Liver (tissue), 3 donors: ENCODE data around the gene SLX4IP.

Source experiments
- EGR1 ChIP-seq, 2 donors: IDR thresholded peaks; 2 replicates each; pipeline ENCODE4 v1.6.1; 2016 to 2018; ENCODE audit warnings: antibody characterized with exemption in 2 of 2, low read depth in 2 of 2
- FOXA1 ChIP-seq: IDR thresholded peaks from 2 replicates; pipeline ENCODE4 v1.6.1; 2016; ENCODE audit warnings: antibody characterized with exemption
- GABPA ChIP-seq, 2 donors: IDR thresholded peaks in 1 of 2; conservative IDR thresholded peaks in 1 of 2; 2 replicates each; pipeline ENCODE4 v1.6.1; 2016; ENCODE audit warnings: antibody characterized with exemption in 2 of 2, mild to moderate bottlenecking in 1 of 2, moderate library complexity in 1 of 2
- RAD21 ChIP-seq, 2 donors: IDR thresholded peaks; 2 replicates each; pipeline ENCODE4 v1.6.1; 2016; ENCODE audit warnings: antibody characterized with exemption in 2 of 2, mild to moderate bottlenecking in 2 of 2
- RXRA ChIP-seq, 2 donors: IDR thresholded peaks; 2 replicates each; pipeline ENCODE4 v1.6.1; 2017 to 2018; ENCODE audit warnings: antibody characterized with exemption in 2 of 2, mild to moderate bottlenecking in 1 of 2
- SP1 ChIP-seq: IDR thresholded peaks from 2 replicates; pipeline ENCODE4 v1.6.1; 2018; ENCODE audit warnings: antibody characterized with exemption, mild to moderate bottlenecking
- TAF1 ChIP-seq: conservative IDR thresholded peaks from 2 replicates; pipeline ENCODE4 v1.6.1; 2016; ENCODE audit warnings: antibody characterized with exemption, mild to moderate bottlenecking
- YY1 ChIP-seq: IDR thresholded peaks from 2 replicates; pipeline ENCODE4 v1.6.1; 2016; ENCODE audit warnings: antibody characterized with exemption, mild to moderate bottlenecking
- TF ChIP-seq, protein P1 (sequence below): fragments of 150-350 bp; IDR thresholded peaks from 2 replicates; pipeline ENCODE4 v1.5.1; 2017; ENCODE audit warnings: improper control_type of control experiment, low read depth, low read length; ENCODE audit not compliant: missing input control
- TF ChIP-seq, protein P2 (sequence below): IDR thresholded peaks from 2 replicates; pipeline ENCODE4 v1.6.1; 2016; ENCODE audit warnings: antibody characterized with exemption
- TF ChIP-seq, protein P3 (sequence below): IDR thresholded peaks from 2 replicates; pipeline ENCODE4 v1.6.1; 2016; ENCODE audit warnings: antibody characterized with exemption
- TF ChIP-seq, protein P4 (sequence below): IDR thresholded peaks from 2 replicates; pipeline ENCODE4 v1.6.1; 2016; ENCODE audit warnings: antibody characterized with exemption, mild to moderate bottlenecking
- donor health status: healthy.
- donor health status: healthy.

DNA sequence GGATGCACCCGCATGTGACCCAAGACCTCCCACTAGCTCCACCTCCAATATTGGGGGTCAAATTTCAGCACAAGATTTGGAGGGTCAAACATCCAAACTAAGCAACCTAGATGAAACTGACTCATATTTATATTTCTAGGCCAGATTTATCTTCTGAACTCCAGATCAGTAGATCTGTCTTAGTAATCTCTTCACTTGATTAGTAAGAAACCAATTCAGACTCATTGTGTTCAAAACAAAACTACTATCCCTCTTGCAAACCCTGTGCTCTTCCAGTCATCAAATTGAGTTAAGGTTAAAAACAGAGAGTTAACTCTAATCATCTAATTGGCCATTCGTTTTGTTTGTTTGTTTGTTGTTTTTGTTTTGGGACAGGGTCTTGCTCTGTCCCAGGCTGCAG is 44.4 kb upstream of the SLX4IP start:
- TF ChIP-seq, protein P1, sequence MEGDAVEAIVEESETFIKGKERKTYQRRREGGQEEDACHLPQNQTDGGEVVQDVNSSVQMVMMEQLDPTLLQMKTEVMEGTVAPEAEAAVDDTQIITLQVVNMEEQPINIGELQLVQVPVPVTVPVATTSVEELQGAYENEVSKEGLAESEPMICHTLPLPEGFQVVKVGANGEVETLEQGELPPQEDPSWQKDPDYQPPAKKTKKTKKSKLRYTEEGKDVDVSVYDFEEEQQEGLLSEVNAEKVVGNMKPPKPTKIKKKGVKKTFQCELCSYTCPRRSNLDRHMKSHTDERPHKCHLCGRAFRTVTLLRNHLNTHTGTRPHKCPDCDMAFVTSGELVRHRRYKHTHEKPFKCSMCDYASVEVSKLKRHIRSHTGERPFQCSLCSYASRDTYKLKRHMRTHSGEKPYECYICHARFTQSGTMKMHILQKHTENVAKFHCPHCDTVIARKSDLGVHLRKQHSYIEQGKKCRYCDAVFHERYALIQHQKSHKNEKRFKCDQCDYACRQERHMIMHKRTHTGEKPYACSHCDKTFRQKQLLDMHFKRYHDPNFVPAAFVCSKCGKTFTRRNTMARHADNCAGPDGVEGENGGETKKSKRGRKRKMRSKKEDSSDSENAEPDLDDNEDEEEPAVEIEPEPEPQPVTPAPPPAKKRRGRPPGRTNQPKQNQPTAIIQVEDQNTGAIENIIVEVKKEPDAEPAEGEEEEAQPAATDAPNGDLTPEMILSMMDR = no peak
- TF ChIP-seq, protein P2, sequence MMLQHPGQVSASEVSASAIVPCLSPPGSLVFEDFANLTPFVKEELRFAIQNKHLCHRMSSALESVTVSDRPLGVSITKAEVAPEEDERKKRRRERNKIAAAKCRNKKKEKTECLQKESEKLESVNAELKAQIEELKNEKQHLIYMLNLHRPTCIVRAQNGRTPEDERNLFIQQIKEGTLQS = no peak
- TF ChIP-seq, protein P3, sequence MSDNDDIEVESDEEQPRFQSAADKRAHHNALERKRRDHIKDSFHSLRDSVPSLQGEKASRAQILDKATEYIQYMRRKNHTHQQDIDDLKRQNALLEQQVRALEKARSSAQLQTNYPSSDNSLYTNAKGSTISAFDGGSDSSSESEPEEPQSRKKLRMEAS = no peak
- no peak for TF ChIP-seq FOXA1
- no peak for TF ChIP-seq SP1
- TF ChIP-seq TAF1 = no peak
- TF ChIP-seq RAD21 (IDR thresholded peaks at IDR 0.05) = no peak
- TF ChIP-seq, protein P4, sequence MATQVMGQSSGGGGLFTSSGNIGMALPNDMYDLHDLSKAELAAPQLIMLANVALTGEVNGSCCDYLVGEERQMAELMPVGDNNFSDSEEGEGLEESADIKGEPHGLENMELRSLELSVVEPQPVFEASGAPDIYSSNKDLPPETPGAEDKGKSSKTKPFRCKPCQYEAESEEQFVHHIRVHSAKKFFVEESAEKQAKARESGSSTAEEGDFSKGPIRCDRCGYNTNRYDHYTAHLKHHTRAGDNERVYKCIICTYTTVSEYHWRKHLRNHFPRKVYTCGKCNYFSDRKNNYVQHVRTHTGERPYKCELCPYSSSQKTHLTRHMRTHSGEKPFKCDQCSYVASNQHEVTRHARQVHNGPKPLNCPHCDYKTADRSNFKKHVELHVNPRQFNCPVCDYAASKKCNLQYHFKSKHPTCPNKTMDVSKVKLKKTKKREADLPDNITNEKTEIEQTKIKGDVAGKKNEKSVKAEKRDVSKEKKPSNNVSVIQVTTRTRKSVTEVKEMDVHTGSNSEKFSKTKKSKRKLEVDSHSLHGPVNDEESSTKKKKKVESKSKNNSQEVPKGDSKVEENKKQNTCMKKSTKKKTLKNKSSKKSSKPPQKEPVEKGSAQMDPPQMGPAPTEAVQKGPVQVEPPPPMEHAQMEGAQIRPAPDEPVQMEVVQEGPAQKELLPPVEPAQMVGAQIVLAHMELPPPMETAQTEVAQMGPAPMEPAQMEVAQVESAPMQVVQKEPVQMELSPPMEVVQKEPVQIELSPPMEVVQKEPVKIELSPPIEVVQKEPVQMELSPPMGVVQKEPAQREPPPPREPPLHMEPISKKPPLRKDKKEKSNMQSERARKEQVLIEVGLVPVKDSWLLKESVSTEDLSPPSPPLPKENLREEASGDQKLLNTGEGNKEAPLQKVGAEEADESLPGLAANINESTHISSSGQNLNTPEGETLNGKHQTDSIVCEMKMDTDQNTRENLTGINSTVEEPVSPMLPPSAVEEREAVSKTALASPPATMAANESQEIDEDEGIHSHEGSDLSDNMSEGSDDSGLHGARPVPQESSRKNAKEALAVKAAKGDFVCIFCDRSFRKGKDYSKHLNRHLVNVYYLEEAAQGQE = no peak
- TF ChIP-seq RXRA (IDR thresholded peaks at IDR 0.05) = no peak
- TF ChIP-seq EGR1 (IDR thresholded peaks at IDR 0.05; ENCODE audit: low read depth in 2 of 2) = no peak
- TF ChIP-seq GABPA (IDR thresholded peaks at IDR 0.05 in 1 of 2, conservative IDR thresholded peaks at IDR 0.05 in 1 of 2) = no peak
- TF ChIP-seq YY1 = no peak
